ENCODE results near the gene NDFIP2.

DNA sequence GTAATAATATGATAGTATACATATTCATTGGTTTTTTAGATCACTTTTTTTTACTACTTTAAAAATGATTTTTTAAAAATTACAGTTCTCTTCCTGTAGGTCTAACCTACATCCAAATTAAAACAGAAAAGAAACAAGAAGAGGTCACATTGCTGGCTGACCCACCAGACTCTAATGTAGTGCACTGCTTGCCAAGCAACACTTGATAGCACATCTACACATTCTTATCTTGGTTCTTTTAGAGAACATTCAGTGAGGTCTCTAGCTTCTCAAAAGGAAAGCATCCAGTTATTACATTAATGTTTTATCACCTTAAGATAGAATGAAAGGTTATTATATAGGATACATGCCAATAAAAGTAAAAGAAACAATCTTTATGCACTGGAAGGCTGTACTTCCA lies 35.6 kb downstream of the NDFIP2 start:
- no peak for TF ChIP-seq EZH2 (IDR thresholded peaks at IDR 0.05; ENCODE audit: low read depth)
- TF ChIP-seq, protein P1, sequence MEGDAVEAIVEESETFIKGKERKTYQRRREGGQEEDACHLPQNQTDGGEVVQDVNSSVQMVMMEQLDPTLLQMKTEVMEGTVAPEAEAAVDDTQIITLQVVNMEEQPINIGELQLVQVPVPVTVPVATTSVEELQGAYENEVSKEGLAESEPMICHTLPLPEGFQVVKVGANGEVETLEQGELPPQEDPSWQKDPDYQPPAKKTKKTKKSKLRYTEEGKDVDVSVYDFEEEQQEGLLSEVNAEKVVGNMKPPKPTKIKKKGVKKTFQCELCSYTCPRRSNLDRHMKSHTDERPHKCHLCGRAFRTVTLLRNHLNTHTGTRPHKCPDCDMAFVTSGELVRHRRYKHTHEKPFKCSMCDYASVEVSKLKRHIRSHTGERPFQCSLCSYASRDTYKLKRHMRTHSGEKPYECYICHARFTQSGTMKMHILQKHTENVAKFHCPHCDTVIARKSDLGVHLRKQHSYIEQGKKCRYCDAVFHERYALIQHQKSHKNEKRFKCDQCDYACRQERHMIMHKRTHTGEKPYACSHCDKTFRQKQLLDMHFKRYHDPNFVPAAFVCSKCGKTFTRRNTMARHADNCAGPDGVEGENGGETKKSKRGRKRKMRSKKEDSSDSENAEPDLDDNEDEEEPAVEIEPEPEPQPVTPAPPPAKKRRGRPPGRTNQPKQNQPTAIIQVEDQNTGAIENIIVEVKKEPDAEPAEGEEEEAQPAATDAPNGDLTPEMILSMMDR (conservative IDR thresholded peaks at IDR 0.05), result no peak
